ENCODE results near the gene DPEP1.
"Not testable (repeated sequence)": the region's sequence is repeated elsewhere in the genome, so short reads cannot be mapped to it uniquely, and the experiment has no call there.

DPEP1 gene

DNA sequence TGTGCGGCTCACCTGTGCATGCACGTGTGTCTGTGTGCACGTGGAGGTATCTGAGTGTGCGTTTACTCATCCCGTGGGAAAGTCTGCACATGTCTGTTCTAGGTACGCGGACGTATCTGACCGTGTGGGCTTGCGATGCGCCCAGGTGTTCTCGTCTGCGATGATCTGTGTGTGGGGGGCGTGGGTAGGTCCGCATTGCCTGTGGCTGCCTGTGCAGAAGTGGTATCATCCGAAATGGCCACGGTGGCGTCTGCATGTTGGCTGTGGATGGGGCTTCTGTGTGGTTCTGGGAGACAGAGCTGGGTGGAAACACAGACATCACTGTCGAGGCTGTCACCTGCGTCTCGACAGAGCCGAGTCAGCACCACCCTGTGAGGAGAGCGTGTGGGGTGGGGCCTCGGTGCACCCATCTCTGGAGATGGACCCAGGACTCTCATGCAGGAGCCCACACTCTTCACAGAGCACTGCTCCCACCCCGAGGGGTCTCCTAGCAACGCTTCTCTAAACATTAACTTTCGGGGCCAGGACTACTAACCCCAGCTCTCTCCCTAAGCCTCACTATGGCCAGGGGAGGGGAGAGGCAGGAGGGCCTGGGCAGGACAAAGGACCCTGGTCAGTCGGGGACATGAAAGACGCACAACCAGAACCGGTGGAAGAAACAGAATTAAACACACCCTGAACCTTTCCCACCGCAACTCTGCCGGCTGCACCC lies 8.4 kb downstream of the DPEP1 start:
- DNase-seq: no peak

- DNase-seq: no peak
Observed at GRCh38 chr16:89623511-89624261, 10.2 kb downstream of the DPEP1 start.

- DNase-seq: no peak
Observed at GRCh38 chr16:89624777-89625761, 11.6 kb downstream of the DPEP1 start.

- DNase-seq: no peak
Observed at GRCh38 chr16:89629827-89630610, 16.6 kb downstream of the DPEP1 start.

DNA sequence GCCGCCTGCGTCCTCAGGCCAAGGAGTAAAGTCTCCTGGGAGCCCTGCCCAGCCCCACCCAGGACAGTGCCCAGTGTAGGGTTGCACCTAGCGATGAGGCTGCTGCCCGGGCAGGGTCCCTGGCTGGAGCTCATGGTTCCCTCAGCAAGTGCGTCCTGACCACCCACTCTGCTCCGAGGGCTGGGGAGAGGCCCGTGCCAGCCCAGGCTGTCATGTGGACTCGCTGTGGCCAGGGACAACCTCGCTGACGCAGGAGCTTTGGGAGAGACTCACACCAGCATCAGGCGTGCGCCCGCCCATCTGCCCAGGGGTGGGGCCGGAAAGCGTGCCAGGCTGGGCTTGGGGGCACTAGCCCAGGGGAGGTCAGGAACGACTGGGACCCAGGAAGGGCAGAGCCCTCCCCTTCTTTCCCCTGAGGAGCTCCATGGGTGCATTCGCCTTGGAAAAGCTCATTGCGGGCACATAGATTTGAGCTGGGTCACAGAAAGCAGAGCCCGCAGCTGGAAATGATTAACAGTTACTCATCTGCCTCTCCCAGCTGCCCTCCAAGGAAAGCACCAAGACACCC lies 19.7 kb downstream of the DPEP1 start:
- no peak for DNase-seq

DNA sequence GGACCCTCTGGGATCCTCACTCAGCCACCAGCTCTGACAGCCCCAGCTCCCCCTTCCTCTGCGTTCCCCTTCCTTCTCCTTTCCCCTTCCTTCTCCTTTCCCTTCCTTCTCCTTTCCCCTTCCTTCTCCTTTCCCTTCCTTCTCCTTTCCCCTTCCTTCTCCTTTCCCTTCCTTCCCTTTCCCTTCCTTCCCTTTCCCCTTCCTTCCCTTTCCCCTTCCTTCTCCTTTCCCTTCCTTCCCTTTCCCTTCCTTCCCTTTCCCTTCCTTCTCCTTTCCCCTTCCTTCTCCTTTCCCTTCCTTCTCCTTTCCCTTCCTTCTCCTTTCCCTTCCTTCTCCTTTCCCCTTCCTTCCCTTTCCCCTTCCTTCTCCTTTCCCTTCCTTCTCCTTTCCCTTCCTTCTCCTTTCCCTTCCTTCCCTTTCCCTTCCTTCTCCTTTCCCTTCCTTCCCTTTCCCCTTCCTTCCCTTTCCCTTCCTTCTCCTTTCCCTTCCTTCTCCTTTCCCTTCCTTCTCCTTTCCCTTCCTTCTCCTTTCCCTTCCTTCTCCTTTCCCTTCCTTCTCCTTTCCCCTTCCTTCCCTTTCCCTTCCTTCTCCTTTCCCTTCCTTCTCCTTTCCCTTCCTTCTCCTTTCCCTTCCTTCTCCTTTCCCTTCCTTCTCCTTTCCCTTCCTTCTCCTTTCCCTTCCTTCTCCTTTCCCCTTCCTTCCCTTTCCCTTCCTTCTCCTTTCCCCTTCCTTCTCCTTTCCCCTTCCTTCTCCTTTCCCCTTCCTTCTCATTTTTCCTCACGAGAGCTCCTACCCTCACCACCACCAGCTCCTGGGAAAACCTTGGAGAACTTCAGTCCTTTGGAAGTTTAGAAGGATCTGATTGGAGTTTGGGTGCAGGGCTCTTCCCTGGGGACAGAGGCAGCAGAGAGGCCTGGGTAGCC lies 21.3 kb downstream of the DPEP1 start:
- DNase-seq: not testable (repeated sequence)

GRCh38 chr16:89636663-89637062 lies 23.2 kb downstream of the DPEP1 start:
- no peak for DNase-seq

GRCh38 chr16:89637379-89637778 lies 23.9 kb downstream of the DPEP1 start:
- no peak for DNase-seq

GRCh38 chr16:89638455-89638854 lies 25.0 kb downstream of the DPEP1 start:
- DNase-seq: no peak

- DNase-seq: no peak
Observed at GRCh38 chr16:89639385-89639784, 25.9 kb downstream of the DPEP1 start.

DNA sequence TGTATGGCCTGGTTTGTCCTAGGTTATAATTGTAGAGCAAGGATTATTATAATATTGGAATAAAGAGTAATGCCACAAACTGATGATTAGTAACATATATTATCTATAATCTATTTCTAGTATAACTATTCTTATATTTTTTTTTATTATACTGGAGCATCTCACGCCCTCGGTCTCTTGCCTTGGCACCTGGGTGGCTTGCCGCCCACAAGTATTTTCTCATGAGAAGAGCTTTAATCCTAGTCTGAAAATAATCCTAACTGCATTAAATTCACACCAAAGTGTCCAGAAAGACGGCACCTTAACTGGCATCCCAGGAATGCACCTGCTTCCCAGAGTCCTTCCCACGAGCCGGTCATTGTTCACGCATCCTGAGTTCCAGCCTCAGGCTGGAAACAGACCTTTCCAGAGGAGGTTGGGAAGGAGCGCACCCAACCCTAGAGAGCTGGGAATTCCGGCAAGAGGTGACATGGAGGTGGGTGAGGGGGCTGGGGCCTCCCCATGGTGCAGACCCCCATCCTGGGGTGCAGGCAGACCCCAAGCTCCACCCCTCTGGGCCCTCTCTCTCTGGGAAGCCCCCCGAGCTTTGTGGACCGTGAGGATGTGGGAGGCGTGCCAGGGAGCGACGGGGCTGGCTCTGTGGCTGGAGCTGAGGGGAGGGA lies 28.1 kb downstream of the DPEP1 start:
- DNase-seq: no peak

GRCh38 chr16:89642574-89642973 lies 29.1 kb downstream of the DPEP1 start:
- DNase-seq: no peak

DNA sequence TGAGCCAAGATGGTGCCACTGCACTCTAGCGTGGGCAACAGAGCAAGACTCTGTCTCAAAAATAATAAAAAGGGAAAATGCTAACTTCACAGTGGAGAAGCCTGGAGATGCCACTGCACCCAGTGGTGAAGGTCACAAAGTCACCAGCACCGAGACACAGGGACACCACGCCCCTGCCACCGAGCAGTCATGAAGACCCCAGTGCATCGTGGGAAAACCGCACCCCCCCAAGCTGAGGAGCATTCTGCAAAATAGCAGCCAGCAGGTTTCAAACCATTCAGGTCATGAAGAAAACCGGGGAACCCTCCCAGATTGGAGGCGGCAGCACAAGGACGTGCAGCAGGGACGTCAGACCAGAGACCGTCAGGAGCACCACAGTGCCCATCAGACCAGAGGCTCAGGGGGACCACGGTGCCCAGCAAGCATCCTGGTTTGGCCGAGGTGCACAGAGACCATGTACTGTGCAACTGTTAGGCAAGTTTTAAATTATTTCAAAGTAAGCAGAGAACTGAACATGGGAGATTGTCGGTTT lies 30.4 kb downstream of the DPEP1 start:
- DNase-seq: no peak

DNA sequence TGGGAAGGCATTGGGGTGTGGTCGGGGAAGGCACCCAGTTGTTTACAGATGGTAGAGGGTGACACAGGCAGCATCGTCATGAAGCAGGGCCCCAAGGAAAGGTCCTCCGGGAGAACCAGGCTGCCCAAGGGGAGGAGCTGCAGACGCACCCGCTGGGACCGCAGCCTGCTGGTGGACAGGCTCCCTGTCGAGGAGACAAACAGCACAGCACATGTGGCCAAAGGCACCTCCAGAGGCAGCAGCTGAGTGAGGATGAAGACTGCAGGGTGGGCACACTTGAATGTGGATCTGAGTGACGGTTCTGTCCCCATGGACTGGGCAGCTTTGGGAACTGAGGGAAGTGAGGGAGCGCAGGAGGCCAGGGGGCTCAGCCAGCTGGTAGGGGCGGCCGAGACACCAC lies 31.7 kb downstream of the DPEP1 start:
- DNase-seq: no peak

DNA sequence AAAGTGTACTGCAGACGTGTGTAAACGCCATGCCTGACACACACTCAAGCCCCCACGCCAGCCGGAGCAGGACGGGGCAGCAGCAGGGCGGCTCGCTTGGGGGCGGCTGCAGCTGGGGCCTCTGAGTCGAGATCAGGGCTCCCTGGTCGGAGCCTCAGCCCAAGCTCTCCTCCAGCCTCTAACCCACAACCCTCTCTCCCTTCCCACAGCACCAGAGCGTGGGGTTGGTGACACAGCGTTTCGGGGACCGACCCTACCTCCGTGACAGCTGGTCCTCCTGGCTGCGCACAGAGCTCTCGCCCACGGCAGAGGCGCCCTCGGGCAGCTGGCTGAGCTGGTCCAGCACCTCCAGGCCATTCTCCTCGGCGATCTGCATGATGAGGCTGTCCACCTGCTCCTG lies 32.8 kb downstream of the DPEP1 start:
- DNase-seq: no peak

DNA sequence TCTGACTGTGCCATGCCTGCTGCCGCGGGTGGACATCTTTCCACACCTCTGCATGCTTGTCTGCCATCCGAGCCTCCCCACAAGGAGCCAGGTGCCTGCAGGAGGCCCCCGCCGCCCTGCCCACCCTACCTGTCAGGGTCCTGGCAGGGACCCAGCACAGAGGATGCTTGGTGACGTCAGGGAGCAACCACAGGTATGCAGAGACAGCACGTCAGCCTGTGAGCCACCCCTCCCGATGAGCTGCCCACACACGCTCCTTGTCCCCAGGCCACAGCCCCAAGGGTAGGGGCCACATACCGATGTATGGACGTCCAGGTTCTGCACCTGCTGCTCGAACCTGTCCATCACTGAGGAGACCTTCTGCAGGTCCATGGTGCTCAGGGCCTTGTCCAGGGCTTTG lies 33.5 kb downstream of the DPEP1 start:
- DNase-seq: no peak

DNA sequence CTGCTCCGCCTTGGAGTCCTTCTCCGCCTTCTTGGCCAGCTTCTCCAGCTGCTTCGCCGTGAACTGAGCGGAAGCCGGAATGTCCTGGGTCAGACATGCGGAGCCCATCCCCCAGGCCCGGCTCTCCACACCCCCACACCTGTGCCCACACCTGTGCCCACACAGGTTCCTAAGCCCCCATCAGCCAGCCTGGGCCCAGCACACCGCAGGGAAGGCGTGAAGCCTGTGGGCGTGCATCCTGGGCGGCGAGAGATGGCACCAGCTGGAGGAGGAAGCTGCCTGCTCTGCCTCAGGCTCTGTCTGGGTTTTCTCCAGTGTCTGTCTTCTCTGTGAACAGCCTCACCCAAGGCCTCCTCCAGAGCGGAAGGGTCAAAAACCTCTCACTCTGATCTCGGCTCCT lies 38.1 kb downstream of the DPEP1 start:
- no peak for DNase-seq

DNA sequence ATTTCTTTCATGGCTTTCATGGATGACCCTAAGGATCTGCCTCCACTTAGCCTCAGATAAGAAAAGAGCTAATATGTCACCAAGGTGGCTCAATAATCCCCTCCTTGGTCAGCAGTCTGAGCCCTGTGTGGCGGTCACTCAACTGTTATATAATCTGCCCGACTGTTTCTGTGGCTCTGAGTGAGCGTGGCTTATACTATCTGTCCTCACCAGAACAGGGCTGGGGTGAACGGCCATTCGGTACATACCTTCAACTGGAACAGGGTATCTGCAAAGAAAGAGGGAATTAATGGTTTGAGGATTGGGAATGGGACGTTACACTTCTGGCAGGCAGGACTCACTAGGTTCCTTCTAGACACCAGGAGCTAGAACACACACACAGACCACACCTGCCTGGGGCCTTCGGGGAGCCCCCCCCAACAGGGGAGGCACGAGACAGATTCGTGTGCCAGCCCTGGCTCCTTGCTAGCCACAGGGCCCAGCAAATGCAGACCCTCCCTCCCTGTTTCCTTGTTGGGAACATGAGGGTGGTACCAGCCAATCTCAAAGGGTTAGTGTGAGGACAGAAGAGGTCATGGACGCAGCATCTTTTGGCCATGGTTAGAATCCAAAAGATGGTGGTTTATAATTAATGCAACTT lies 40.3 kb downstream of the DPEP1 start:
- DNase-seq: no peak

DNA sequence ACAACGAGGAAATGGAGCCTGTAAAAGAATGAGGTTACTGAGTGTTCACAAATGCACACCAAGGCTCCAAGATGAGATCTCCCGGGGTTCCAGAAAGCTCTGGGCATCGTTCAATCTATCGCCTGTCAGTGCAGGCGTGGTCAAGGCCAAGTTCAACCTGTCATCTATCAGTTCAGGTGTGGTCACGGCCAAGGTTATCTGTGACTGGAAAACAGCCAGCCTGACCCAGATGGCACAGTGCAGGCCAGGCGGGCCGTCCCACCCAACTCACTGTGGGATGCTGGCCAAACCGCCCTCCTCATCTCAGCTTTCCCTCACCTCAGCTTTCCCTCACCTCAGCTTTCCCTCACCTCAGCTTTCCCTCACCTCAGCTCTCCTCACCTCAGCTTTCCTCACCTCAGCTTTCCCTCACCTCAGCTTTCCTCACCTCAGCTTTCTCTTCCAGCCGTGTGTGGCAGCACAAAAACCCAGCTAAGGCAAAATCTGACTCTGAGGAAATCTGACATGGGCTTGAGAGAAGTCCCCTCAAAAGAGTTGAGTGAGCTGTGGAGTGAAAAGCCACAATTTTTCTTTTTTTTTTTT lies 41.7 kb downstream of the DPEP1 start:
- DNase-seq: no peak

Measured in CD4-positive, alpha-beta T cell treated with Interferon gamma for 1 hour (primary cell).